HG03521 (cell line): ENCODE measurements around the gene VENTX.

Experiments
- ATAC-seq: cut with Tn5 transposase; IDR thresholded peaks from one replicate; pipeline ENCODE4 v1.9.1; 2021; ENCODE audit warnings: mild to moderate bottlenecking, moderate library complexity; ENCODE audit not compliant: unreplicated experiment

VENTX gene

DNA sequence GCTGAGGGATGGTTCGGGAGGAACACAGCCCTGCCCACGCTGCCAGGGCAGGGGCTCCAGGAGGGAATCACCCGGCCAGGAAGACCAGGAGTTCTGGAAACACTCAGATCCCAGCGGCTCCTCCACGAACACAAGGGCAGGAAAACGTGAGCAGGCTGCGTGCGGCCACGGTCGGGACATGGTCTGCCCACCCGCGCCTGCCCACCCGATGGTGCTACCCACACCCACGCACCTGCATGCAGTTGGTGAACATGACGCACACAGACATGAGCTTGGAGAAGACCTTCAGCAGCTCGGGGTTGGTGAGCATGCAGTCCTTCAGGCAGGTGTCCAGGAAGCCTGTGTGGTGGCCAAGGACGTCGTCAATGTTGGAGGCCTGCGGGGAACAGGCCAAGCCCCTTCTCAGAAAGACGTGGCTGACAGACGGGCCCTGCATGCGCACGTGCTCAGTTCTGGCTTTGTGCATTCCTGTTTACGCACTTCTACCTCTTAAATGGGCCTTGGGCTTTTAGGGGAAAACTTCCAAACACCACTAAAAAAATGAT, 45.3 kb downstream of the VENTX start:
- no peak for ATAC-seq

DNA sequence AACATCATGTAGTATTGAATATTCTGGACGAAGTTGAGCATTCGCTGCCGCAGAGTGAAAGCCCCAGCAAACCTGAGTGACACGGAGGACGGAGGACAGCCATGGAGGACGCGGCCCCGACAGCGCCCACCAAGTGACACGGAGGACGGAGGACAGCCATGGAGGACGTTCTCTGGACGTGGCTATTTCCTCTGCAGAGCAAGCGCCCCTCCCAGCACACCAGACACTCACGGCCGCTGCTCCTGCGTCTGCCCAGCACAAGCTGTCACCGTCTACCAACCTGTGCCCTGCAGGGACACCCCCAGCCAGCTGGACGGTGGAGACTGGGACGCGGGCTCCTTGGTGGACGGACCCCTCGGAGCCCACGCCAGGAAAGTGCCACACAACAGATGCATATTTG, 46.3 kb downstream of the VENTX start:
- ATAC-seq, result no peak

DNA sequence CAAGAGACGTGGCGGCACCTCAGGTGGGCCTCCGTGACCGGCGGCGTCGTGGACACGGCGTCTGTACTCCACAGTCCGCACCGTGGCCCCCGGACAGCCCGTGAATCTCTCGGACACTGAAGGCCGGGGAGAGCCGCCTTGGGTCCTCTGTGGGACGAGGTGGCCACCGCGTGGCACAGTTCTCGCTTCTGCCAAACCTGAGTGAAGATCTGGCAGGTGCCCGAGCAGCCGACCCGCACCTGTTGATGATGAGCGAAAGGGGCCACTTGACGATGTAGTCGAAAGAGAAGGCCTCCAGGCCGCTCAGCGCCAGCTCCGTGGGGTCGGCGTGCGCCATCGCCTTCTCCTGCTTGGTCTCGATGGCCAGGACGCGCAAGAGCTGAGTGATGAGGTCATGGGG, 47.6 kb downstream of the VENTX start:
- no peak for ATAC-seq

DNA sequence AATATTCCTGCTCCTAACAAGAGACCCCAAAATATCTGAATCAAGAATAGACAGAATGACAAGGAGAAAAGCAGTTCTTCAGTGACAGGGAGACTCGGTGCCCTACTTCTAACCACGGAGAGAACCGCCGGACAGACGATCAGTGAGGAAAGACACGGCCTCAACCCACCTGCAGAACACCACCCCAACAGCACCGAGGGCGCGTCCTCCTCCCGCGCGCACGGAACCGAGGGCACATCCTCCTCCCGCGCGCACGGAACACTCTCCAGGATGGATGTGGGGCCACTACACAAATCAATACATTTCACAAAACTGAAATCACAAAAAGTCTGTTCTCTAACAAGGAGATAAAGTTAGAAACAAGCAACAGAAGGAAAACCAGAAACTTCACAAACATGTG, 48.7 kb downstream of the VENTX start:
- no peak for ATAC-seq

DNA sequence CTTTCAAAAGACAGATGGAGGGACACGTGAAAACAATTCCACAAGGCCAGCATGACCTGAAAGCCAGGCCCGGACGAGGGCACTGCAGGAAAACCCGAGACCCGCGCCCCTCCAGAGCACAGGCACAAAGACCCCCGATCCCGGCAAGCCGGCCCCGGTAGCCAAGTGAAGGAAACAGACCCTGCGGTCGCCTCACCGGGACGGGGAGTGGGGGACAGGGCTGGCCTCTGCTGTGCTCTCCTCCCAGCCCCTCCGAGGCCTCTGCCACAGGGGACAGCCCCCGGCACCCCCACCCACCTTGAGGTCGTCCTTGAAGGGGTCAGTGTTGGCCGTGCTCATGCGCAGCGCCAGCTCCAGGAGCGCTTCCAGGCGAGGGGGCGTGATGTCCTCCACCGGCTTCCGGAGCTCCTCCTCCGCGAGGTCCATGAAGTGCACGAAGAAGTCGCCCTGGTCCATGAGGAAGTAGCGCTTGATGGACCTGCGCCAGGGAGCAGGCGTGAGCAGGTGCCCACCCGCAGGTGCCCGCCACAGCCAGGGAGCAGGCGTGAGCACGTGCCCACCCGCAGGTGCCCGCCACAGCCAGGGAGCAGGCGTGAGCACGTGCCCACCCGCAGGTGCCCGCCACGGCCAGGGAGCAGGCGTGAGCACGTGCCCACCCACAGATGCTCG, 50.3 kb downstream of the VENTX start:
- no peak for ATAC-seq

DNA sequence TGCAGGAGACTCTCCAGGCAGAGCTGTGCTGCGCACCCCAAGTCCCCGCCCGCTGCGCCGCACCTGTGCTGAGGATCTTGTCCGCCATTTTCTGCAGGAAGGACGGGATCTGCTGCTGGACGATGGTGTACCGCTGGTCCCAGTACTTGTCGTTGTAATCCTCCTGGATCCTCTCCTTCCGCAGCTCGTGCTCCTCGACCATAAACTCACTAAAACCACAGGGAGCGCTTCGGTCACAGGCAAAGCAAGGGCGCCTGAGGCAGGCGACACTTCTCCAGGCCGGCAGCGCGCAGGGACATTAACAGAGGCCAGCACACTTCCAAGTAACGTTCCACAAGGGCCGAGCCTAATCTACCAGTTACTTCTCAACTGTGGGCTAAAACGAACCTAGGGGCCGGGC, 52.1 kb downstream of the VENTX start:
- ATAC-seq, result no peak
